Urinary bladder (tissue), 2 donors: Measurements from ENCODE around the gene TMEM106A. TPM values are rescaled to one million over a fixed set of nuclear protein-coding genes. Genes with fewer than 3 reads are reported as not detected.

Experiments
- polyA plus RNA-seq: library from polyadenylated mRNA; stranded (reverse); fragments of 200-250 nt; gene quantifications from one replicate; pipeline ENCODE4 v1.2.3, GENCODE V29; 2013
- small RNA-seq: library from RNA; depleted of rRNA; stranded (forward); fragments of <200 nt; gene quantifications from one replicate; pipeline ENCODE3, GENCODE V24; 2014
- total RNA-seq: library from RNA; depleted of rRNA; stranded (reverse); fragments of >200 nt; gene quantifications from one replicate; pipeline ENCODE4 v1.2.3, GENCODE V29; 2014
- donor health status: healthy.

Gene TMEM106A
- total and polyA plus RNA-seq, 2 donors = 4.4 to 10.7 TPM

Small RNA genes lying within 50 kb of the gene (small RNA-seq; reads per million reads assigned to genes)
- gene AC060780.2 (not detected), gene AC060780.3 (not detected), gene RF00004 (not detected), gene RNU2-1 (not detected)

Other genes with a start within 250 kb of the TMEM106A start
- gene AARSD1, start 247.4 kb upstream of the TMEM106A start, total RNA-seq = 20.6 TPM
- 36.2 TPM for gene AARSD1, start 247.4 kb upstream of the TMEM106A start, polyA plus RNA-seq
- gene PTGES3L, start 231.8 kb upstream of the TMEM106A start, total RNA-seq = 6.8 TPM
- gene PTGES3L, start 231.8 kb upstream of the TMEM106A start, polyA plus RNA-seq = 18.6 TPM
- gene RUNDC1, start 231.3 kb upstream of the TMEM106A start, total RNA-seq = 9.9 TPM
- gene RUNDC1, start 231.3 kb upstream of the TMEM106A start, polyA plus RNA-seq = 12.3 TPM
- gene RPL27, start 213.5 kb upstream of the TMEM106A start, total RNA-seq = 1,142 TPM
- gene RPL27, start 213.5 kb upstream of the TMEM106A start, polyA plus RNA-seq = 3,115 TPM
- 11.4 TPM for gene IFI35, start 205.1 kb upstream of the TMEM106A start, total RNA-seq
- 34.8 TPM for gene IFI35, start 205.1 kb upstream of the TMEM106A start, polyA plus RNA-seq
- 40.3 TPM for gene VAT1, start 189.5 kb upstream of the TMEM106A start, total RNA-seq
- gene VAT1, start 189.5 kb upstream of the TMEM106A start, polyA plus RNA-seq = 175 TPM
- 1.6 TPM for gene RND2, start 186.6 kb upstream of the TMEM106A start, total RNA-seq
- gene RND2, start 186.6 kb upstream of the TMEM106A start, polyA plus RNA-seq = 1.5 TPM
- gene BRCA1, start 86.5 kb upstream of the TMEM106A start, total RNA-seq = 23.3 TPM
- 3.5 TPM for gene BRCA1, start 86.5 kb upstream of the TMEM106A start, polyA plus RNA-seq
- 95.9 TPM for gene NBR1, start 40.7 kb upstream of the TMEM106A start, total RNA-seq
- 65.1 TPM for gene NBR1, start 40.7 kb upstream of the TMEM106A start, polyA plus RNA-seq
- not detected for gene CCDC200, start 16.7 kb downstream of the TMEM106A start, total RNA-seq
- not detected for gene CCDC200, start 16.7 kb downstream of the TMEM106A start, polyA plus RNA-seq
- not detected for gene RNU2-1, start 22.1 kb downstream of the TMEM106A start, total RNA-seq
- gene RNU2-1, start 22.1 kb downstream of the TMEM106A start, polyA plus RNA-seq = not detected
- 14.8 TPM for gene ARL4D, start 187.1 kb downstream of the TMEM106A start, total RNA-seq
- 112 TPM for gene ARL4D, start 187.1 kb downstream of the TMEM106A start, polyA plus RNA-seq